CD4-positive, alpha-beta memory T cell (primary cell): Measurements from ENCODE around the gene HOXC12. TPM values are rescaled to one million over a fixed set of nuclear protein-coding genes. Genes with fewer than 3 reads are reported as not detected.

Source experiments
- CTCF ChIA-PET: fragments of 350-600 bp; sonication (Branson Sonifier 250); formaldehyde crosslinking; loops from one replicate; lab custom pipeline; 2021; ENCODE audit warnings: inconsistent platforms; ENCODE audit not compliant: partially characterized antibody; lab: Charles Lee
- POLR2A ChIA-PET: fragments of 350-600 bp; sonication (Branson Sonifier 250); formaldehyde crosslinking; loops from one replicate; lab custom pipeline; 2021; ENCODE audit not compliant: partially characterized antibody; lab: Charles Lee
- DNase-seq, 5 donors: peaks; one replicate each; pipeline versions ENCODE4 v3.0.0 to v3.0.0-alpha.2; 2020 to 2022; ENCODE audit warnings: mixed read lengths in 1 of 5
- H3K27ac ChIP-seq: one replicate; pipeline ENCODE4 v1.7.0; 2013; ENCODE audit warnings: low read depth, low read length
- H3K27me3 ChIP-seq: 2 replicates; pipeline ENCODE4 v1.7.0; 2013; ENCODE audit warnings: mild to moderate bottlenecking, low read length, moderate library complexity; ENCODE audit not compliant: insufficient read depth
- H3K36me3 ChIP-seq: 2 replicates; pipeline ENCODE4 v1.7.0; 2013; ENCODE audit warnings: mild to moderate bottlenecking, low read length, moderate library complexity; ENCODE audit not compliant: insufficient read depth
- H3K4me1 ChIP-seq: 2 replicates; pipeline ENCODE4 v1.7.0; 2013; ENCODE audit warnings: mild to moderate bottlenecking, low read length, moderate library complexity; ENCODE audit not compliant: insufficient read depth
- H3K4me3 ChIP-seq, 2 donors: one replicate each; pipeline ENCODE4 v1.7.0; 2013; ENCODE audit warnings: low read length in 2 of 2, mild to moderate bottlenecking in 1 of 2
- H3K9me3 ChIP-seq, 2 donors: one replicate each; pipeline ENCODE4 v1.7.0; 2013; ENCODE audit warnings: low read length in 2 of 2, control low read depth in 1 of 2; ENCODE audit not compliant: control insufficient read depth in 1 of 2
- H3K27ac Mint-ChIP-seq, 7 donors: one replicate each; pipeline ENCODE4 v1.8.0; 2020 to 2021; ENCODE audit warnings: mixed read lengths in 7 of 7, mild to moderate bottlenecking in 6 of 7, inconsistent platforms in 3 of 7, moderate library complexity in 3 of 7
- H3K27me3 Mint-ChIP-seq, 2 donors: one replicate each; pipeline ENCODE4 v1.8.0; 2020 to 2021; ENCODE audit warnings: mixed read lengths in 2 of 2
- H3K36me3 Mint-ChIP-seq, 2 donors: one replicate each; pipeline ENCODE4 v1.8.0; 2020 to 2021; ENCODE audit warnings: mixed read lengths in 2 of 2, inconsistent platforms in 1 of 2, mild to moderate bottlenecking in 1 of 2
- H3K4me1 Mint-ChIP-seq, 4 donors: one replicate each; pipeline ENCODE4 v1.8.0; 2020 to 2021; ENCODE audit warnings: mixed read lengths in 4 of 4, mild to moderate bottlenecking in 1 of 4
- H3K4me3 Mint-ChIP-seq, 8 donors: one replicate each; pipeline ENCODE4 v1.8.0; 2020 to 2021; ENCODE audit warnings: mixed read lengths in 8 of 8, mild to moderate bottlenecking in 7 of 8, moderate library complexity in 6 of 8, inconsistent platforms in 3 of 8
- H3K9me3 Mint-ChIP-seq, 8 donors: one replicate each; pipeline ENCODE4 v1.8.0; 2020 to 2021; ENCODE audit warnings: mixed read lengths in 8 of 8, mild to moderate bottlenecking in 5 of 8, inconsistent platforms in 3 of 8, moderate library complexity in 1 of 8
- intact Hi-C: fragments of 100-400 bp; cut with micrococcal nuclease; formaldehyde crosslinking; loops from one replicate; pipeline ENCODE4 v1.15.1; 2023
- polyA plus RNA-seq, 2 donors: library from polyadenylated mRNA; unstranded; fragments of 300-500 nt; fragmentation: Illumina TruSeq; gene quantifications; one replicate each; pipeline ENCODE4 v1.2.3, GENCODE V29; 2021
- total RNA-seq, 2 experiments: library from RNA; stranded (reverse); gene quantifications; one replicate each; pipeline ENCODE4 v1.2.3, GENCODE V29; 2021

The HOXC12 gene
- total and polyA plus RNA-seq, 4 experiments from 2014 or later, result not detected

DNA sequence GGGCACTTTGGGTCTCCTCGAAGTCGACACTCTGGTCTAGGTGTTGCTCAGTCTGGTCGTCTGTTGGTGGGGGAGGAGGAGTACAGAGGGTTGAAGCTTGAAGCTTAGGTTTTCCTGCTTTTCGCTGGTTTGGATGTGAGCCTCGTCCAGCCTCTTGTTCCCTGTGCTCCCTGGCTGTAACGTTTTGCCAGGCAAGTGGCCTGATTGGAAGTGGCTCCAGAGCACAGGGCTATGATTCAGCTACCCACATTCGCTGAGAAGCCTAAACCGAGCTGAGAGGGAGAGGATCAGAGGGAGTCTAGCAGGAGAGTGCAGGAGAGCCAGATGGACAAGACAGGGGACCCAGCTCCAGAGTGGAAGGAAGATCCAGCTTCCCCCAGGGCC lies 36.4 kb downstream of the HOXC12 start:
- ChIA-PET POLR2A (interaction anchor here (0.8 to 1.0 kb wide), 2 partner anchors 14 to 29 kb away, joined by 3 read pairs; no protein-coding TSS in a partner anchor), CTCF (interaction anchor here (1.2 to 2.2 kb wide), 4 partner anchors 11 to 216 kb away, joined by 3 to 7 read pairs (median 4); no protein-coding TSS in a partner anchor)
- Mint-ChIP-seq H3K4me1 (peaks cover 26 to 67% (median 34%) of the 10 kb centered on the region in 4 donors), H3K9me3 (peaks cover 0 to 13% (median 1%) of the 10 kb centered on the region in 8 donors), H3K36me3 (no peaks in the 10 kb centered on the region), H3K27ac (peak overlapping the region in 1 of 7 donors; percentile 67), H3K27me3 (peaks cover 86 to 90% of the 10 kb centered on the region in 2 donors), H3K4me3 (no peak overlapping the region)
- DNase-seq, result no peak
- Histone ChIP-seq H3K4me3 (no peak overlapping the region), H3K4me1 (peaks cover 40% of the 10 kb centered on the region), H3K27ac (no peak overlapping the region), H3K27me3 (peaks cover 98% of the 10 kb centered on the region), H3K36me3 (no peaks in the 10 kb centered on the region), H3K9me3 (no peaks in the 10 kb centered on the region)
- intact Hi-C loops, result loop anchor here (10.0 kb wide), 1 partner anchor 364 kb away; no protein-coding TSS in a partner anchor

DNA sequence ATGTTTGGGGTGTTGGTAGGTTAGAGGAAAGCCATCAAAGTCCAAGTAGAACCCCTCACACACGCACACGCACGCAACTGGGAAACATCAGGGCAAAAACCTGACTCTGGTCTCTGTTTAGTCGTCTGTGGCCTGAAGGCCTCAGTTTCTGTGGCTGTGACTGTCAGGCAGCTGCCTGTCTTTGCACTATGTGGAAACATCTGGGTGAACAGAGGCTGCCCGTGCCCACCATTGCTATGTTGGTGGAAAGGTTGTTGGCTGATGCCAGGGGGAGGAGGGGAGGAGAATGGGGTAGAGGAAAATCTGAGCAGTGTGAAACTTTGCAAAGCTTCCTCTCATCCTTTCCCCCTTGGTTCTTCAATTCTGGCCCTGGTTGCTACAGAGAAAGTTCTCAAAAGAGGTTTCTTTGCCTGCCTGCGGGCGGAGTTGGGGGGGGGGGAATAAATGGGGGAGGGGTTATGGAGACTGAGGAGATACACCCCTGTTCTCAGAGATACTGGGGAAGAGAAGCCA lies 37.7 kb downstream of the HOXC12 start:
- H3K4me1 Mint-ChIP-seq, result peaks cover 24 to 71% (median 33%) of the 10 kb centered on the region in 4 donors
- Histone ChIP-seq H3K4me3 (no peak overlapping the region), H3K27ac (no peak overlapping the region), H3K36me3 (no peaks in the 10 kb centered on the region), H3K27me3 (peaks cover 98% of the 10 kb centered on the region), H3K9me3 (no peaks in the 10 kb centered on the region), H3K4me1 (peaks cover 46% of the 10 kb centered on the region)
- H3K27me3 Mint-ChIP-seq, result peaks cover 78 to 87% of the 10 kb centered on the region in 2 donors
- no peaks in the 10 kb centered on the region for H3K36me3 Mint-ChIP-seq
- no peak for DNase-seq
- ChIA-PET CTCF (interaction anchor here (1.9 to 2.2 kb wide), 2 partner anchors 9 to 215 kb away, joined by 4 to 7 read pairs; no protein-coding TSS in a partner anchor), POLR2A (no interaction called here)
- H3K27ac Mint-ChIP-seq, result peak overlapping the region in 3 of 7 donors; percentile 19 to 43 (median 31)
- H3K9me3 Mint-ChIP-seq, result peaks cover 0 to 7% (median 1%) of the 10 kb centered on the region in 8 donors
- no peak overlapping the region for H3K4me3 Mint-ChIP-seq
- intact Hi-C loops, result loop anchor here (10.0 kb wide), 1 partner anchor 362 kb away; no protein-coding TSS in a partner anchor

DNA sequence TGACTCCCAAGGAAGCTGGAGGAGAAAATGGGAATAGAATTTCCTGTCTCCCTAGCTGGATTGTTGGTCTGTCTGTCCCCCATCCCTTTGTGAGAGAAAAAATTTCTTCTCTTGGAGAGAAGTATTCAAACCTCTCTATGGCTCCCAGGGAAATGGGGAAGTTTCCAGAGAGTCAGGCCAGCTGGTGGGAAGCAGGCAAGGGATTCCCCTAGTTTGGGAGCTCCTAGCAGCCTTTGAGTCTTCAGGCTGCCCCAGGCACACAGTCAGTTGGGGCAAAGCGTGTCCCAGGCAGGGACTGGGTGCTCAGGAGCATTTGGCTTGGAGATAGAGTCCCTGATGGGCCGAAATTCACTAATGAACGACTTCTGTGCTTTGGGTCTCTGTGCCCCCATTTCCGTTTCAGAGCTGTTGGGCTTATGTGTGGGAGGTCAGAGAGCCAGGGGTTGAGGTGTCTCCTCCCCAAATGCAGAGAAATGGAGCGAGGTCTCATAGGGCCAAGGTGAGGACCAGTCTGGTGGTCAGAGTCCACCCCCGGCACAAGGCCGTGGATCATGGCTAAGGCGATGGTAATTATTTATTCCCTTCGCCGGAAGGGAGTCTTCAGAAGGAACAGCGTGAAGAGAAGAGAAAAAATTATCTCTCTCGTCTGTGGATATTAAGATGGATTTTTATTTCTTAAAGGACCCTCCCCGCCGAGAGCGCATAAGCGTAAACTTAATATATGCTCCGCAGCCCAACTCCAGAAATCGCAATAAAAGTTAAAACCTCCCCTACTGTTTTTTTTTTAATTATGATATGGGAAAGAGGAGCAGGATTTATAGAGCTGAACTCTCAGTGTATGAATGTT lies 38.7 kb downstream of the HOXC12 start:
- H3K27ac Mint-ChIP-seq, result peak overlapping the region in 3 of 7 donors; percentile 51 to 86 (median 80)
- Histone ChIP-seq H3K27ac (no peak overlapping the region), H3K36me3 (no peaks in the 10 kb centered on the region), H3K9me3 (no peaks in the 10 kb centered on the region), H3K4me1 (peaks cover 46% of the 10 kb centered on the region), H3K27me3 (peaks cover 96% of the 10 kb centered on the region), H3K4me3 (no peak overlapping the region)
- intact Hi-C loops, result loop anchor here (10.0 kb wide), 1 partner anchor 361 kb away; no protein-coding TSS in a partner anchor
- H3K27me3 Mint-ChIP-seq, result peaks cover 79 to 87% of the 10 kb centered on the region in 2 donors
- H3K4me3 Mint-ChIP-seq, result peak overlapping the region in 7 of 8 donors; percentile 41 to 82 (median 66)
- POLR2A ChIA-PET, result no interaction called here
- peaks cover 0 to 8% (median 1%) of the 10 kb centered on the region in 8 donors for H3K9me3 Mint-ChIP-seq
- CTCF ChIA-PET, result no interaction called here
- DNase-seq, result no peak
- H3K4me1 Mint-ChIP-seq, result peaks cover 24 to 71% (median 37%) of the 10 kb centered on the region in 4 donors
- no peaks in the 10 kb centered on the region for H3K36me3 Mint-ChIP-seq

DNA sequence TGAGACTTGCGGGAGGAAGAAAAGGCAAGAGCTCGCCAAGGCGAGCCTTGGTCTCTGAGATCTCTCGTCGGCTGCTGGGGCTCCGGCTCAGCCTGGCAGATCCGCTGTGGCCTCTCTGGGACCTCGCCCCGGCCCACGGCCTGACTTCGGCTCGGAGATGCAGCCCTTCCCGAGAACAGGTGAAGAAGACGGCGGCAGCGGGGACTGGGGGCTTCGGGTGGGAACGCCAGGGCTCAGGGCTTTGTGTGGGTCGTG lies 39.2 kb downstream of the HOXC12 start:
- Histone ChIP-seq H3K4me1 (peaks cover 42% of the 10 kb centered on the region), H3K27ac (no peak overlapping the region), H3K36me3 (no peaks in the 10 kb centered on the region), H3K4me3 (no peak overlapping the region), H3K9me3 (no peaks in the 10 kb centered on the region), H3K27me3 (peaks cover 96% of the 10 kb centered on the region)
- ChIA-PET CTCF (no interaction called here), POLR2A (no interaction called here)
- Mint-ChIP-seq H3K4me1 (peaks cover 24 to 71% (median 36%) of the 10 kb centered on the region in 4 donors), H3K9me3 (peaks cover 0 to 12% (median 1%) of the 10 kb centered on the region in 8 donors), H3K4me3 (peak overlapping the region in 7 of 8 donors; percentile 14 to 82 (median 66)), H3K27ac (peak overlapping the region in 3 of 7 donors; percentile 51 to 86 (median 80)), H3K36me3 (no peaks in the 10 kb centered on the region), H3K27me3 (peaks cover 80 to 89% of the 10 kb centered on the region in 2 donors)
- intact Hi-C loops, result loop anchor here (10.0 kb wide), 1 partner anchor 361 kb away; no protein-coding TSS in a partner anchor
- no peak for DNase-seq

DNA sequence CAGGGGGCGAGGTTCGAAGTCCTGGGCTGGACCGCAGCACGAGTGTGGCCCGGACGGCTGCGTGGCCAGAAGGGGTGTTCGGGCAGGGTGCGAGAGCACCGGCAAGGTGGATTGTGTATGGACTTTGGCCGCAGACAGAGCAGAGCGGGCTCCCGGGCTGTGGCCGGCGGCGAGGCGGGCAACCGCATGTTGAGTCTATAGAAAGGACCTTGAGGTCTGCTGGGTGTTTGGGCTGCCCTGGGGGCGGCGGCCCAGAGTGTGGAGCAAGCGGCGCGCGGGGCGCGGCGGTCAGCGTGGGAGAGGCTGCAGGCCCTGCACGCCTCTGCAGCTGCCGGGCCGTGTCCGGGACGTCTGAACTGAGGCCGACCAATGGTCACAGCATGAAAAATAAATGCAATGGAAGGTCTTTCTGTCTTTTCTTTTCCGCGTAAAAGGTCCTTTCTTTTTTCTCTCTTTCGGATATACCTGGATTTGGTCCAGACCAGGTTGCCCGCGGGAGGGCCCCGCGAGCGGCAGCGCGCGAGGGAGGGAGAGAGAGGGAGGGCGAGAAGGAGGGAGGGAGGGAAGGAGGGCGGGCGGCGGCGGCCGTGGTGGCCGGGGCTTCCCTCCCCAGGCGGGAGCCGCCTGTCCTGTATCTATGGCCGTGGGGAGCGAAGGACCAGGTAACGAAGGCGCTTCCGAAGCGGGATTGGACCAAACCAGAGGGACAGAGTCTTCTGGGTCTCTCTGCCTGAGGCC lies 39.7 kb downstream of the HOXC12 start:
- Histone ChIP-seq H3K27ac (no peak overlapping the region), H3K4me1 (peaks cover 37% of the 10 kb centered on the region), H3K27me3 (peaks cover 93% of the 10 kb centered on the region), H3K36me3 (no peaks in the 10 kb centered on the region), H3K9me3 (no peaks in the 10 kb centered on the region), H3K4me3 (no peak overlapping the region)
- POLR2A ChIA-PET, result no interaction called here
- no peaks in the 10 kb centered on the region for H3K36me3 Mint-ChIP-seq
- peaks cover 77 to 86% of the 10 kb centered on the region in 2 donors for H3K27me3 Mint-ChIP-seq
- H3K4me3 Mint-ChIP-seq, result peak overlapping the region; percentile 68 to 89 (median 80)
- CTCF ChIA-PET, result no interaction called here
- no peak for DNase-seq
- H3K9me3 Mint-ChIP-seq, result peaks cover 0 to 11% (median 1%) of the 10 kb centered on the region in 8 donors
- intact Hi-C loops, result loop anchor here (10.0 kb wide), 1 partner anchor 360 kb away; no protein-coding TSS in a partner anchor
- peaks cover 20 to 71% (median 32%) of the 10 kb centered on the region in 4 donors for H3K4me1 Mint-ChIP-seq
- H3K27ac Mint-ChIP-seq, result peak overlapping the region in 4 of 7 donors; percentile 43 to 86 (median 66)

DNA sequence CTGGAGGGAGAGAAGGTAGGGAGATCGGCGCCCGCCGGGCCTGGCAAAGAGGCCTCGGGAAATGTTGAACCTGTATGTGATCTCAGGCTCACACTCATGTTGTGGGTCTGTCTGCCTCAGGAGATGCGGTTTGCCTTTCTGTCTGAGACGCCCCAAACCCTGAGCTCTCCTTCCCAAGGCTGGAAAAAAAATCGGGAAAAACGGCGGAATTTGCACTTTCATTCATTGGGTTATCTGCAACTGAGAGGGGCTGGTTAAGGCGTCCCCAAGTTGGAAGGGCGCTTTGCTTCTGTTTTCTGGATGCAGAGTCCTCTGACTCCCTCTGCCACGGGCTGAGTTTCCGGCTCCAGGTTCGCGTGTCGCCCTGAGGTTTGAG lies 40.3 kb downstream of the HOXC12 start:
- H3K36me3 Mint-ChIP-seq, result no peaks in the 10 kb centered on the region
- H3K4me1 ChIP-seq, result peaks cover 37% of the 10 kb centered on the region
- H3K27me3 Mint-ChIP-seq, result peaks cover 77 to 84% of the 10 kb centered on the region in 2 donors
- no peaks in the 10 kb centered on the region for H3K9me3 ChIP-seq
- H3K27ac ChIP-seq, result no peak overlapping the region
- POLR2A ChIA-PET, result interaction anchor here (0.6 kb wide), 1 partner anchor 39 kb away, joined by 3 read pairs; no protein-coding TSS in a partner anchor
- CTCF ChIA-PET, result no interaction called here
- no peak for DNase-seq
- H3K4me3 Mint-ChIP-seq, result peak overlapping the region; percentile 68 to 89 (median 80)
- H3K36me3 ChIP-seq, result no peaks in the 10 kb centered on the region
- peak overlapping the region; percentile 29 to 64 for H3K4me3 ChIP-seq
- peaks cover 93% of the 10 kb centered on the region for H3K27me3 ChIP-seq
- H3K27ac Mint-ChIP-seq, result peak overlapping the region in 3 of 7 donors; percentile 23 to 80 (median 77)
- H3K9me3 Mint-ChIP-seq, result peaks cover 0 to 11% (median 1%) of the 10 kb centered on the region in 8 donors
- intact Hi-C loops, result loop anchor here (10.0 kb wide), 1 partner anchor 360 kb away; no protein-coding TSS in a partner anchor
- peaks cover 15 to 71% (median 32%) of the 10 kb centered on the region in 4 donors for H3K4me1 Mint-ChIP-seq
